ENCODE results near the gene SPATA13.
"Not testable (repeated sequence)": the region's sequence is repeated elsewhere in the genome, so short reads cannot be mapped to it uniquely, and the experiment has no call there.

Gene SPATA13

GRCh38 chr13:24318878-24319277, 158.4 kb downstream of the SPATA13 start:
- DNase-seq (ENCODE audit: low read depth): not testable (repeated sequence)

- not testable (repeated sequence) for DNase-seq (ENCODE audit: low read depth)
Observed at GRCh38 chr13:24319641-24320040, 159.1 kb downstream of the SPATA13 start.

GRCh38 chr13:24321416-24321815, 160.9 kb downstream of the SPATA13 start:
- DNase-seq (ENCODE audit: low read depth): not testable (repeated sequence)

- DNase-seq (ENCODE audit: low read depth): not testable (repeated sequence)
Observed at GRCh38 chr13:24322470-24322869, 161.9 kb downstream of the SPATA13 start.

- no peak for DNase-seq (ENCODE audit: low read depth)
Observed at GRCh38 chr13:24323036-24323738, 162.7 kb downstream of the SPATA13 start.

- DNase-seq (ENCODE audit: low read depth): no peak
Observed at GRCh38 chr13:24323739-24324075, 163.2 kb downstream of the SPATA13 start.

- DNase-seq (ENCODE audit: low read depth): not testable (repeated sequence)
Observed at GRCh38 chr13:24327598-24327997, 167.1 kb downstream of the SPATA13 start.

GRCh38 chr13:24328145-24328544, 167.6 kb downstream of the SPATA13 start:
- DNase-seq (ENCODE audit: low read depth): no peak

- no peak for DNase-seq (ENCODE audit: low read depth)
Observed at GRCh38 chr13:24338721-24339120, 178.2 kb downstream of the SPATA13 start.

- DNase-seq (ENCODE audit: low read depth): no peak
Observed at GRCh38 chr13:24339937-24340607, 179.6 kb downstream of the SPATA13 start.

GRCh38 chr13:24340608-24340955, 180.1 kb downstream of the SPATA13 start:
- no peak for DNase-seq (ENCODE audit: low read depth)

GRCh38 chr13:24341439-24341838, 180.9 kb downstream of the SPATA13 start:
- no peak for DNase-seq (ENCODE audit: low read depth)

GRCh38 chr13:24348385-24348784, 187.9 kb downstream of the SPATA13 start:
- no peak for DNase-seq (ENCODE audit: low read depth)

- no peak for DNase-seq (ENCODE audit: low read depth)
Observed at GRCh38 chr13:24348797-24349515, 188.4 kb downstream of the SPATA13 start.

GRCh38 chr13:24349778-24350664, 189.5 kb downstream of the SPATA13 start:
- DNase-seq (ENCODE audit: low read depth): not testable (repeated sequence)

GRCh38 chr13:24351423-24351822, 190.9 kb downstream of the SPATA13 start:
- DNase-seq (ENCODE audit: low read depth): no peak

- no peak for DNase-seq (ENCODE audit: low read depth)
Observed at GRCh38 chr13:24353736-24354135, 193.2 kb downstream of the SPATA13 start.

GRCh38 chr13:24355103-24355502, 194.6 kb downstream of the SPATA13 start:
- DNase-seq (ENCODE audit: low read depth): no peak

GRCh38 chr13:24356270-24356669, 195.8 kb downstream of the SPATA13 start:
- DNase-seq (ENCODE audit: low read depth): no peak
